Osteoblast (primary cell): ENCODE results near the gene ADGRG2. TPM values are rescaled to one million over a fixed set of nuclear protein-coding genes. Genes with fewer than 3 reads are reported as not detected.

ENCODE experiments used
- DNase-seq: peaks from one replicate; pipeline ENCODE4 v3.0.0; 2011; ENCODE audit warnings: low spot score, mixed read lengths; ENCODE audit not compliant: insufficient read length; ENCODE audit errors: missing footprints
- H2AFZ ChIP-seq: 2 replicates; pipeline ENCODE4 v1.6.0; 2011; ENCODE audit warnings: mild to moderate bottlenecking, low read length
- H3K27ac ChIP-seq: 2 replicates; pipeline ENCODE4 v1.5.1; 2011; ENCODE audit warnings: mild to moderate bottlenecking, low read depth, low read length, moderate library complexity
- H3K27me3 ChIP-seq: 2 replicates; pipeline ENCODE4 v1.6.0; 2012; ENCODE audit warnings: mild to moderate bottlenecking, control low read depth, inconsistent platforms, low read length, moderate library complexity; ENCODE audit not compliant: insufficient read depth
- H3K36me3 ChIP-seq: 2 replicates; pipeline ENCODE4 v1.5.1; 2011; ENCODE audit warnings: mild to moderate bottlenecking, low read length, control low read depth, moderate library complexity; ENCODE audit not compliant: insufficient read depth
- H3K4me1 ChIP-seq: 2 replicates; pipeline ENCODE4 v1.5.1; 2011; ENCODE audit warnings: mild to moderate bottlenecking, low read length, control low read depth, moderate library complexity; ENCODE audit not compliant: insufficient read depth
- H3K4me2 ChIP-seq: 2 replicates; pipeline ENCODE4 v1.6.0; 2011; ENCODE audit warnings: mild to moderate bottlenecking, low read length; ENCODE audit not compliant: insufficient read depth
- H3K4me3 ChIP-seq: fragments of 200-600 bp; sonication (generic); 3 replicates; pipeline ENCODE4 v1.5.1; 2012; ENCODE audit warnings: mild to moderate bottlenecking, low read length, inconsistent platforms; ENCODE audit not compliant: insufficient read depth
- H3K79me2 ChIP-seq: 2 replicates; pipeline ENCODE4 v1.6.0; 2012; ENCODE audit warnings: mild to moderate bottlenecking, low read length, control low read depth, inconsistent platforms; ENCODE audit not compliant: insufficient read depth
- H3K9me3 ChIP-seq: 2 replicates; pipeline ENCODE4 v1.5.1; 2011; ENCODE audit warnings: low read depth, low read length, control low read depth
- H4K20me1 ChIP-seq: 2 replicates; pipeline ENCODE4 v1.6.0; 2012; ENCODE audit warnings: mild to moderate bottlenecking, low read length, control low read depth; ENCODE audit not compliant: insufficient read depth
- total RNA-seq: library from RNA; depleted of rRNA; stranded (reverse); fragments of >200 nt; gene quantifications from 2 replicates; pipeline ENCODE4 v1.2.3, GENCODE V29; 2012
- TF ChIP-seq, protein P1 (sequence below): IDR thresholded peaks from 2 replicates; pipeline ENCODE4 v1.5.1; 2011; ENCODE audit warnings: mild to moderate bottlenecking, low read depth, low read length, moderate library complexity; ENCODE audit errors: extremely low read depth

ADGRG2 gene
- total RNA-seq, 1 donor, result under 0.01 TPM

DNA sequence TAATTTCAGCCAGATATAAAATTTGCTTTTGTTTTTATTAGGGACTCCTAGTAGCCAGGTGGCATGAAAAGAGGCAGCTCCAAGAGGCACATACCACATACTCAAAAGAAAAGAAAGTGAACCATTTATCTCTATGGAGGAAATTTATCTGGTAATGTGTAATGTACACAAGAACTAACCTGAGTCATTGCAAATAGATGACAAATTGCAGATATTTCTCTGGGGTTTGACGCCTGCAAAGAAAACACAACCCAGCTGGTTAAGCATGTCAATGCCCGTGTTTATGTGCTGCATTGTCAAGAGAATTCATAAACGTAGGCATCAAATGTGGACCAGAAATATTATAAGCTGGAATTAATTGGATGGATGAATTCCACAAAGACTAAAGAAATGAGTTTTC is 91.5 kb downstream of the ADGRG2 start:
- H3K4me1 ChIP-seq, result no peaks in the 10 kb centered on the region
- no peak overlapping the region for H3K4me3 ChIP-seq
- no peaks in the 10 kb centered on the region for H3K27me3 ChIP-seq
- no peak overlapping the region for H3K27ac ChIP-seq
- no peaks in the 10 kb centered on the region for H3K36me3 ChIP-seq
- no peak overlapping the region for H2AFZ ChIP-seq
- TF ChIP-seq, protein P1, sequence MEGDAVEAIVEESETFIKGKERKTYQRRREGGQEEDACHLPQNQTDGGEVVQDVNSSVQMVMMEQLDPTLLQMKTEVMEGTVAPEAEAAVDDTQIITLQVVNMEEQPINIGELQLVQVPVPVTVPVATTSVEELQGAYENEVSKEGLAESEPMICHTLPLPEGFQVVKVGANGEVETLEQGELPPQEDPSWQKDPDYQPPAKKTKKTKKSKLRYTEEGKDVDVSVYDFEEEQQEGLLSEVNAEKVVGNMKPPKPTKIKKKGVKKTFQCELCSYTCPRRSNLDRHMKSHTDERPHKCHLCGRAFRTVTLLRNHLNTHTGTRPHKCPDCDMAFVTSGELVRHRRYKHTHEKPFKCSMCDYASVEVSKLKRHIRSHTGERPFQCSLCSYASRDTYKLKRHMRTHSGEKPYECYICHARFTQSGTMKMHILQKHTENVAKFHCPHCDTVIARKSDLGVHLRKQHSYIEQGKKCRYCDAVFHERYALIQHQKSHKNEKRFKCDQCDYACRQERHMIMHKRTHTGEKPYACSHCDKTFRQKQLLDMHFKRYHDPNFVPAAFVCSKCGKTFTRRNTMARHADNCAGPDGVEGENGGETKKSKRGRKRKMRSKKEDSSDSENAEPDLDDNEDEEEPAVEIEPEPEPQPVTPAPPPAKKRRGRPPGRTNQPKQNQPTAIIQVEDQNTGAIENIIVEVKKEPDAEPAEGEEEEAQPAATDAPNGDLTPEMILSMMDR, result no peak
- H4K20me1 ChIP-seq, result no peaks in the 10 kb centered on the region
- H3K9me3 ChIP-seq, result no peaks in the 10 kb centered on the region
- DNase-seq, result no peak
- H3K79me2 ChIP-seq, result no peaks in the 10 kb centered on the region
- H3K4me2 ChIP-seq, result no peak overlapping the region

DNA sequence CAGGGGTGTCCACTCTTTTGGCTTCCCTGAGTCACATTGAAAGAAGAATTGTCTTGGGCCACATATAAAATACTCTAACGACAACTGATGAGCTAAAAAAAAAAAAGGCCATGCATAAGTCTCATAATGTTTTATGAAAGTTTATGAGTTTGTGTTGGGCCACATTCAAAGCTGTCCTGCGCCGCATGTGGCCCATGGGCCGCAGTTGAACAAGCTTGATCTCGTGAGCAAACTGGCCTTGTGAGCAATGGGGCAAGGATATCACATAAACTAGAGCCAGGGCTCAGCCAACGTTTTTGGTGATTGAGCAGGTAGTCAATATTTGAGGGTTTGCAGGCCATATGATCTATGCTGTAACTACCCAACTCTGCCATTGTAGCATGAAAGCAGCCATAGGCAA is 93.7 kb downstream of the ADGRG2 start:
- no peak for DNase-seq
- Histone ChIP-seq H3K9me3 (no peaks in the 10 kb centered on the region), H3K4me3 (no peak overlapping the region), H4K20me1 (no peaks in the 10 kb centered on the region), H3K4me1 (no peaks in the 10 kb centered on the region), H3K79me2 (no peaks in the 10 kb centered on the region), H3K4me2 (no peak overlapping the region), H2AFZ (no peak overlapping the region), H3K27ac (no peak overlapping the region), H3K36me3 (no peaks in the 10 kb centered on the region), H3K27me3 (no peaks in the 10 kb centered on the region)
- TF ChIP-seq, protein P1, result no peak

DNA sequence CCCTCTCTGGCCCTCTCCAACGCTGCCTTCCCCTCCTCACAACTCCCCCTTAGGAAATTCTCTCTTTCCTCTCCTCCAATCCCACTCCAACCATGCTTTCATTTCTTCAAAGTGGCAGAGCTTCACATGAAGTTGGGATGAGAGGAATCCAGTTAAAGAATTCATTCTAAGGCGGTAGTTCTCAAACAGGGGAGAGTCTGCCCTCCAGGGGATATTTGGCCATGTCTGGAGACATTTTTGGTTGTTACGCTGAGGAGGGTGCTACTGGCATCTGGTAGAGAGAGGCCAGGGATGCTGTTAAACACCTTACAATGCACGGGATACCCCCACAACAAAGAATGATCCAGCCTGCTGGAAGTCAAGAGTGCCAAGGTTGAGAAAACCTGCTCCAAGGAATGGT is 97.9 kb downstream of the ADGRG2 start:
- no peaks in the 10 kb centered on the region for H3K79me2 ChIP-seq
- no peaks in the 10 kb centered on the region for H3K9me3 ChIP-seq
- TF ChIP-seq, protein P1, result no peak
- H3K27ac ChIP-seq, result no peak overlapping the region
- H3K27me3 ChIP-seq, result no peaks in the 10 kb centered on the region
- no peak overlapping the region for H3K4me3 ChIP-seq
- H4K20me1 ChIP-seq, result no peaks in the 10 kb centered on the region
- no peak for DNase-seq
- H3K4me1 ChIP-seq, result no peaks in the 10 kb centered on the region
- H3K4me2 ChIP-seq, result no peak overlapping the region
- no peaks in the 10 kb centered on the region for H3K36me3 ChIP-seq
- no peak overlapping the region for H2AFZ ChIP-seq

DNA sequence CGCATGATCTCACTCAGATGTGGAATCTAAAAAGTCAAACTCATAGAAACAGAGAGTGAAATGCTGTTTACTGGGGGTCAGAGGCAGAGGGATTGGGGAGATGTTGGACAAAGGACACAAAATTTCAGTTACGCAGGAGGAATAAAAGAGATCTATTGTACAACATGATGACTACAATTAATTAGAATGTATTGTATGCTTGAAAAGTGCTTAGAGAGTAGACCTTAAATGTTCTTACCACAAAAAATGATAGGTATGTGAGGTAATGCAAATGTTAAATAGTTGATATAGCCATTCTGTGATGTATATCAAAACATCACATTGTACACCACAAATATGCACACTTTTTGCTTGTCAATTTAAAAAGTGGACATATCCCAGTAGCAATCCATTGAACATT is 102.3 kb downstream of the ADGRG2 start:
- no peak for DNase-seq
- Histone ChIP-seq H3K9me3 (no peaks in the 10 kb centered on the region), H3K4me1 (no peaks in the 10 kb centered on the region)

More for the DNA sequence above, 102.3 kb downstream of the ADGRG2 start:
- no peak overlapping the region for H3K27ac ChIP-seq
- no peak overlapping the region for H3K4me2 ChIP-seq
- no peaks in the 10 kb centered on the region for H3K27me3 ChIP-seq
- TF ChIP-seq, protein P1, result no peak
- H3K36me3 ChIP-seq, result no peaks in the 10 kb centered on the region
- no peak overlapping the region for H3K4me3 ChIP-seq
- no peaks in the 10 kb centered on the region for H4K20me1 ChIP-seq
- no peak overlapping the region for H2AFZ ChIP-seq
- no peaks in the 10 kb centered on the region for H3K79me2 ChIP-seq
